Activated CD4-positive, CD25-positive, alpha-beta regulatory T cell treated with anti-CD3 and anti-CD28 coated beads, Interleukin-2, amount 50 U/mL, for 16 hours (primary cell): Measurements from ENCODE around the gene PRKCA.
"Not testable (repeated sequence)": the region's sequence is repeated elsewhere in the genome, so short reads cannot be mapped to it uniquely, and the experiment has no call there.

ENCODE experiments used
- DNase-seq: peaks from one replicate; pipeline ENCODE4 v3.0.0-alpha.2; 2020; ENCODE audit warnings: low read depth, low spot score

Gene PRKCA

DNA sequence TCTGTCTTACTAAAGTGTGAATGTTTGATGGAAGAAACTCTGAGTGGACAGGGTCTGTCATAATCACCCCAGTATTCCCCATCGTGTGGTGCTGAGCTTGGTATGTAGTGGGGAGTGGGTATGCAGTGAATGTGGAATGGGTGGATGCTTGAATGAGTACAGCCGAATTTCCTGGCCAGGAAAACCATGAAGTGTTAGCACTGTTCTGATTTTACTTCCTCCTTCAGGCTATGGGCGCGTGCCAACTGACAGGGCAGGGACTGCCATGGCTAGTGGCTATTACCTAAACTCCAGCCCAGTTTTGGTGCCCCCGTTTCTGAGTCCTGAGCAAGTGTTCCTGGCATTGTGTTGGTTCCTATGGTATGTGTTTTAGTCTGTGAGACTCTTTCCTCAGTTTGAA is 48.6 kb downstream of the PRKCA start:
- DNase-seq = no peak

- DNase-seq = no peak
Observed at GRCh38 chr17:66351701-66352100, 49.3 kb downstream of the PRKCA start.

DNA sequence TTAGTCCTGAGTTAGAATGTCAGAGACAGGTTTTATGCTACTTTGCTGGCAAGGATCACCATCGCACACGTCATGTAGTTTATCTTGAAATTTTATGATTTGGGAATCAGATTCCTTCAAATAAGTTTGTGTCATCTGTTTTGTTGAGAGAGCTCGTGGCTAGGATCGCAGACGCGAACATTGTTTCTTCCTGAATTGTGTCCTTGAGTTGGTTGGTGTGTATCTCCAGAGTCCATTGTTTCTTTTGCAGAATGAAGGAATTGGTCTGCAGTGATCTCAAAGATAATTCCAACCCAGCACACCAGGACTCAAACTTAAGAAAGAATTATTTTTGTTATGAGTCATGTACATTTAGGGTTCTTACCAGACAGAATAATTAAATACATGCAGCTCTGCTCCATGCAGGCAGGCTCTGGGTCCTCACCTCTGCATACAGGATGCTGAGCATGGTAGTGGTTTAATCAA is 51.6 kb downstream of the PRKCA start:
- no peak for DNase-seq

DNA sequence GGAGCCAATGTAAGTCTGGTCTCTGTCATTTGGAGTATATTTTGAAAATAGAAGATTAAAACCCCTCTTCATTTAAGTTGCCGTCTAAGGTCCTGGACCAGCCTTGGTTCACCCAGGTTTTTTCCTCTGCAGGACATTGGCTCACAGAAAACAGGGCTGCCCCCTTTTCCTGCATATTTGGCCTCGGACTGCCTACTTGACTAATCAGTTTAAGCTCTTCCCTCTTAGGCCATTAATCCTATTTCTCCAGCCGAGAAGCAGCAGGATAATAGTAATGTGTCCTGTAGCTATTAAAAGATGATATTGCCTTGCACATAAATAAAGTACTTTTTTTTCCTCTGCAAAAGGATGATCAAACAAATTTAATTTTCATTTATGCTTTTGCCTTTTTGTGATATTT is 52.1 kb downstream of the PRKCA start:
- DNase-seq = no peak

DNA sequence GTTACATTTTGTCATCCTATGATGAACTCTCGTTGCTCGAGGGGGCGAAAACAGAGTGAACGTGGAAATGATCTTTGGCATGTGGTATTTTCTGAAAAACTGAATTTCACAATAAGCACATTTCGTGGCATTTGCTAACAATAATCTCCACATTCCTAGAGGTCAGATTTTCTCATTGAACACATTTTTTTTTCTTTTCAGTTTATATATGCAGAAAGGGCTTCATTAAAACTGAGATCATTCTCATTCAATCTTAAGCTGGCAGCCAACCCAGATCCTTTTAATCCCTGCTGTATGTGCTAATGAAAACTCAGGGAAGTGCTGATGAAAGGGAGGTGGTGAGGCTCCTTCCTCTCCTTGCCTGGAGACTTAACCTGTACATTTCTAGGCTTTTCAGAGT is 52.6 kb downstream of the PRKCA start:
- DNase-seq = no peak

GRCh38 chr17:66355510-66355909 is 53.1 kb downstream of the PRKCA start:
- DNase-seq = no peak

- DNase-seq = no peak
Observed at GRCh38 chr17:66357037-66357436, 54.6 kb downstream of the PRKCA start.

GRCh38 chr17:66359351-66359750 is 56.9 kb downstream of the PRKCA start:
- DNase-seq = no peak

GRCh38 chr17:66360961-66361565 is 58.6 kb downstream of the PRKCA start:
- not testable (repeated sequence) for DNase-seq

DNA sequence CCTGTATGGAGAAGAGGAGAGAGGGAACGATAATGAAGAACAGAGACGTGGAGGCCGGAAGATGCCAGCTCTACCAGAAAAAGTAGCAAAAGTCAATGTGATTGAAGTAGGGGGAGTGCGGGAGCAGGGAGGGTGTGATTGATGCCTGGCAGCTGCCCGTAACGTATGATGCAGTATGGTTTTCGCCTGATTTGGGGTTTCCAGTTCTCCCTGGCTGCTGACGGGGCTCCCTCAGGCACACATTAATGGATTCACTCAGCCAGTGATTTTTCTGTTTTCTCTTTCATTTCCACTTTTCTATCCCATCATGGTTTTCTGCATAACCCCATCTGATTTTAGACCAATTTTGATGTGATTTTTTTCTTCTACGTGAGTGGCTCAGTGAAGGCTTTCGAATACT is 62.1 kb downstream of the PRKCA start:
- no peak for DNase-seq

DNA sequence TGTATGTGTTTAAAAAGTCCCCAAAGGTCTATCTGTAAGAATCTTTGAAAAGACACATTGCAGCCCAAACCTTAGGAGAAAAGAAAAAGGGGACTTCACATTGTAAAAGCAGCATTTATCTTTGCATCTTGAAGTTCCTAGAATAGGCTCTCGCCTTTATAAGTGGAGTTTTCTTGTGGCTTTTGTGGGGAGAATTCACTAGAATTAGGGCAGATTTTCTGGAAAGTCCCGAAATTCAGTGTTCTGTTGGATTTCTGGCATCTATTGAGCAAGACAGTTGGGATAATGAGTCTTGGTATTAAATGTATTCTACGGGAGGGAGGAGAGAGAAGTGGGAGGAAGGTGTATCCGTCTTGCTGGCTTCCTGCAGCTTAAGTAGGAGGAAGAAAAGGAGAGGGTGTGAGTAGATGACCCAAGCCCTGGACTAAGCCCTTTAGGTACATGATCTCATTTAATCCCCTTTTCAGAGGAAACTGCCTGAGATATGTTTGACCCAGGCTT is 62.6 kb downstream of the PRKCA start:
- no peak for DNase-seq

DNA sequence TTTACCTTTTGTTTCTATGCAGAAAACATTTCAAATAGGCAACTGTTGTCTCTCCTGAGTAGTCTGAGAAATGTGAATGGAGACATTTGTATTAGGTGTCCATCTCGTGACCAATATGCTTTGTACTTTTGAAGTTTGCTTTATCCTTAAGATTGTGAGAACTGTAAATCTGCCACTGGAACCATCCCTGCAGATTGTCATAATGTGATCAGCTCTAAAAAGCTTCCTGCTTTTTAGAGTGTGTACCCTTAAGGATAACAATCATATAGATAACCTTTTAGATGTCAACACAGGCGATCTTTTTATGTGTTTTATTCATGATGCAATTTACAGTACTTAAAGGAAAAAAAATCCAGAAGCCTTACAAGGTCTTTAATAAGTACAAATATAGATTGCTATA is 63.5 kb downstream of the PRKCA start:
- no peak for DNase-seq

- DNase-seq = no peak
Observed at GRCh38 chr17:66367107-66367506, 64.7 kb downstream of the PRKCA start.

- DNase-seq = no peak
Observed at GRCh38 chr17:66369830-66370229, 67.4 kb downstream of the PRKCA start.

GRCh38 chr17:66371561-66371960 is 69.1 kb downstream of the PRKCA start:
- DNase-seq = no peak

DNA sequence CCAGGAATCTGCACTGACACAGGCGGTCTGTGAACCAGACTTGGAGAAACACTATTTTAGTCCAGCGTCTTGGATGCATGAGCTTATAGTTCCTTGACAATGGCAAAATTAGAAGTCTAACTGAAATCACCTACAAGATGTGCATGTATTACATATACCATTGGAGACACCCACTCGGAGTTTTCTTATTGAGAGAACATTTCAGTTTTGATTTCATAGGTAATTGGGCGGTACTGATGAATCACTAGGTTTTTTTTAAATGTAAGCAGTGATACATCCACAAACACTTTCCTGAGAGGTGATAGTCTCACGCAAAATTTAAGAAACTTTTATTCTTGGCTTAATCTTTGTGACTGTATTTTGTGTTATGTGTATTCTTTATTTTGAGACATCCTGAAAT is 69.8 kb downstream of the PRKCA start:
- no peak for DNase-seq

GRCh38 chr17:66373079-66373478 is 70.7 kb downstream of the PRKCA start:
- no peak for DNase-seq

DNA sequence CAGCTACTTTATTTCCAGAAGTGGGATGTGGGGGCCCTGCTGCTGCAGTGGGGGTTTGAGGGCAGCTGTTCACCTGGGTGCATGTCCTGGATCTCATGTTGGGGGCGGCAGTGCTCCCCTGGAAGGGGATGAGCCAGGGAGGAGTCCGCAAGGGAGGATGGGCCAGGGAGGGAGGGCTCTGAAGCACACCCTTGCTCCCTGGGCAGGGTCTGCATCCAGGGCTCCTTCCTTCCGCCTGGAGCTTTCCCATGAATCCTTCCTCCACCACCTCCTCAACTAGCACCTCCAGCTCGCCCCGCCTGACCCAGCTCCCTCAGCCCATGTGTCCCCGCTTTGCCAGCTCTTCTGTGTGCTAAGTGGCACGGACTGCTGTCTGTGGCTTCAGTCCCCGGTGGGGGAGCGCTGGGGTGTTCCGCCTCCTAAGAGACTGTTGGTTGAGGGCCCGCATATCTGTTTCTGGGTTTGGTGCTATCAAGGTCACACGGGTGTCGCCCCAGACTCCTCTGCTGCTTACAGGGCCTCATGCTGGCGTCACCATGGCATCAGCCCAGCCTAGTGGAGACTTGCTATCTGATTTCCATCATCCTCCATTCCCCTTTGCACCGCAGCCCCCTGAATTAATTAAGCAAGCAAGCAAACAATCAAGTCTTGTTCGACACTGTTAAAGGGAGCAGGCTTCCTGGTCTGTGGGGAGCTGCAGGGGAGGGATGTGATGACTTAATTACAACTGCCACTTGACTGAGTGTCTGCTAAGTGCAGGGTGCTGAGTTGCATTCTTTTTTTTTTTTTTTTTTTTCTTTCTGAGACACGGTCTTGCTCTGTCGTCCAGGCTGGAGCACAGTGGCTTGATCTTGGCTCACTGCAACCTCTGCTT is 71.8 kb downstream of the PRKCA start:
- no peak for DNase-seq

- DNase-seq = no peak
Observed at GRCh38 chr17:66375121-66375520, 72.7 kb downstream of the PRKCA start.

GRCh38 chr17:66378296-66378695 is 75.9 kb downstream of the PRKCA start:
- DNase-seq = no peak

DNA sequence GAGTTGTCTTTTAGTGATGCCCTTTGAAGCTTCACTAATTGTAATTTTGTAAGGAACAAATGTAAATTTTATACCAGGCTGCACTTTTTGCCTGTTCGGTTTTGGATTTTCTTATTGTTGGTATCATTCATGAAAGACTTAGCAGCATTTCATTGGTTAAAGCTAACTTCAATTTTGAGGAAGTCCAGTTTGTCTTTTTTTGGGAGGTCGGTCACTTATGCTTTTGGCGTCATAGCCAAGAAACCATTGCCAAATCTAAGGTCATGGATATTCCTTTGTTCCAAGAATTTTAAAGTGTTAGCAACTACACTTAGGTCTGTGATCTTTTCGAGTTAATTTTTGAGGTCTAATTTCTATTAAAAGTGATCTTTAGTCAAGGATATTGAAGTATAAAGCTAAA is 77.1 kb downstream of the PRKCA start:
- no peak for DNase-seq

DNA sequence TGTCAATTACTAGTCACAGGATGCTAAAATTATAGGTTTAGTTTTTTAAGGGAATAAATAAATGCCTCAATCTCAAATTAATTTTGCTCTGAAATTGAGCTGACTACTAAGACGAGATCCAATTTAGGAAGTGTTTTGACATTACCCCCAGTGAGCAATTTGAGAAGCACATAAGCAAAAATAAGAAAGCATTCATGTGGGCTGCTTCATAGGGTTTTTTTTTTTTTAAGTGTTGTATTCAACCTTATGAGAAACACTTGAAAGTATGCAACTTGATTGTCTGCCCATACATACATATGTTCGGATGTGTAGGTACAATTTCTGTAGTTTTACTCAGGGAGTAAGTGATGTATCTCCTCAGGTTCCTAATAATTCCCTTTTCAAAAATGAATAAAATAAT is 77.6 kb downstream of the PRKCA start:
- no peak for DNase-seq
